ENCODE measurements around the gene CPEB2. TPM values are rescaled to one million over a fixed set of nuclear protein-coding genes. Genes with fewer than 3 reads are reported as not detected.

CPEB2 gene
- 21.2 and 22.1 TPM in 2 replicates for total RNA-seq (2014; rRNA removed; shearing (Covaris generic))
- polyA plus RNA-seq (2015; cell fraction: cytosol; rRNA removed) = 28.3 and 40.0 TPM in 2 replicates
- 93.4 and 119 TPM in 2 replicates for polyA plus RNA-seq (2015; cell fraction: nucleus; rRNA removed)

DNA sequence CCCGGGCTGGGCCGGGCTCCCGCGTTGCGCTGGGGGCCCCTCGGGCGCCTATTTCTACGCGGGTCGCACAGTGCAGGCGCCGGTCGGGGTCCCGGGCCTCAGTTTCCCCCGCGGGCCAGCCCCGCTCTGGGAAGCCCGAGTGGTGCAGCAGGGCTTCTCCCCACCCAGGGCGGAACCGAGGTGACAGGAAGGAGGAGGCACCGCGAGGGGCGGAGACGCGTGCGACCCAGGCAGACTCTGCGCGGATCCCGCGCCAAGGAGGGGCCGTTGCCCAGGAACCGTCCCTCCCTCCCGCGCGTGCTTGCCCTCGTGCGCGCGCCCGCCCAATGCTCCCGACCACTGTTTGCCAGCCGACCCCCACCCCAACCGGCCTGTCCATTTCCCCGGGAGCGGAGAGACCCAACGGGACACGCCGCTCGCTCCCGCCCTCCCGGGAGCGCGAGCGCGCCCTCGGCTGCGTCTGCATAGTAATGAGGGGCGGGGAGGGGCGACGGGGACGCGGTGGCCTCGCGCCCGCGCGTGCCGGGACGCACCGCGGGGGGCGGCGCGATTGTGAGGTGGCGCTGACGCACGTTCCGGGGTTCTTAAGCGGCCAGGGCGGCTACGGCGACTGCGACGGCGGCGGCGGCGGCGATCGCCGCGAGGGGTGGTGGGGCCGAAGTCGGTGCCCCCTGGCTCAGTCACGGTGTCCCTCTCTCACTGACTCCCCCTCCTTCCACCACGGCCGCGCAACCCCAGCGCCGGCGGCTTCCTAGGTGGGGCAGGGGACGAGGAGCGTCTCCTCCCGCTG lies at the start of gene CPEB2:
TSS of gene CPEB2 (plus strand) at position 613 of the 790 bp plus-strand sequence. CDS start 193 bp downstream, outside the sequence.
- DNase-seq (ENCODE audit: low read depth, low spot score) = peak; percentile 96
- in situ Hi-C loops (cut with HindIII; ENCODE audit: low pct_unique_long_range_greater_than_20kb, low sequenced_read_pairs) = no loop called here

DNA sequence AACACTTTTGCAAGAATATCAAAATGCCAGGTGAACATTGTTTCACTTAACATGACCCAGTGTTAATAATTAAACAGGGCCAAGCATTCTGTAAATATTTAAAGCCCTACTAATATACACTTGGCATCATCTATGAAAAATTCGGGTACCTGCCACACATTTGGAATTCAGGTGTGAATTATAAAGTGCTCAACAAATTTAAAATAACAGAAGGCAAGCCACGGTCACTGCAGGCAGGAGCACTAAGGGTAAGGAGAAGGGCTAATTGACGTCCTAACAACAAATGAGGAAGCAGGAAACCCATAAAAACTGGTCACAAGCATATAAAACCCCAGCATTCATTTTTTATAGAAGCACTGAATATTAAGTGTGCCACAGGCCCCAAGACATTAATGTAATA lies 43.8 kb upstream of the CPEB2 start:
- DNase-seq (ENCODE audit: low read depth, low spot score) = no peak
- in situ Hi-C loops (cut with HindIII; ENCODE audit: low pct_unique_long_range_greater_than_20kb, low sequenced_read_pairs) = no loop called here

DNA sequence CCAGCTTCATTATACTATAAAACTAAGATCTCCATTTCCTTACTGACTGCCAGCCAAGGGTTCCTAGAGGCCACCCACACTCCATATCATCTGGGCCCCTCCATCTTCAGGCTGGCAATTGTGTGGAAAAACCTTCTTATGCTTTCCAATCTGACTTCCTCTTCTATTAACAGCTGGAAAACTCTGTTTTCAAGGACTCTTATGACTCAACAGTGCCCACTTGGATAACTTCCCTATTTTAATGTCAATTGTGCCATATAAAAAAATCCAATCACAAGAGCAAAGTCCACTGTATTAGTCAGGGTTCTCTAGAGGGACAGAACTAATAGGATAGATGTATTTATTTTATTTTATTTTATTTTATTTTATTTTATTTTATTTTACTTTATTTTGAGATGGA lies 41.0 kb upstream of the CPEB2 start:
- no peak for DNase-seq (ENCODE audit: low read depth, low spot score)
- in situ Hi-C loops (cut with HindIII; ENCODE audit: low pct_unique_long_range_greater_than_20kb, low sequenced_read_pairs) = no loop called here

DNA sequence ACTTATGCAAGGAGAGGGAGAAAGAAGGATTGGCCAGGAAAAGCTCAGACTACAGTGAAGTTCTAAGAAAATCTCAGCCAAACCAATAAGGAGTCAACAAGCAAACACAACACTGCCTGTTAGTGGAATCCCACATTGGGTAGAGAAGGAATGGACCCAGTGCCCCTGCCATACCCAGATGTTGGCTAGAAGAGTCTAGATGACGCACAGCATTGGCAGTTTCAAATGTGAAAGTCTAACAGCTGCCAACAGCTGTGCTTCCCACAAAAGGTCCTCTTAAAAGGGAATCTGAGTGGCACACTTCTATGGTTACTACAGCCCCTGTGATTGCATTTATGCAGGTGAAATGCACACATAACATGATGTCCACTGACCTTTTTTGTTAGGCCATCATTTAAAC lies 37.2 kb upstream of the CPEB2 start:
- in situ Hi-C loops (cut with HindIII; ENCODE audit: low pct_unique_long_range_greater_than_20kb, low sequenced_read_pairs) = no loop called here
- no peak for DNase-seq (ENCODE audit: low read depth, low spot score)

DNA sequence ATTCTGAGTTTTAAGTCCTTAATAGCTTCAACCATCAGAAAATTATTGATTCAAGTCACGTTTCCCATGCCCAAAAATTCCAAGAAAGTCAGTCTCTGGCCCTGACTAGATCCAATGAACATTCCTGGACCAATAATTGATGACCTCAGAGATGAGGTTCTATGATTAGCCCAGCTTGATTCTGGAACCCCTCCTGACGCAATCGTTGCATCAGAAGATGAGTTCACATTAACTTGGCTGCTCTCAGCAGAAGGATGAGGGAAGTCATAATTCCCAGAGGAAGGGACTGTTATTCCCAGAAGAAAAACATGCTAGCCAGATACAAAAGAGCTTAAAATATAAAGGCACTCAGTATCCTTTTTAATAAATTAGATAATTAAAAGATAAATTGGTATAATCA lies 34.3 kb upstream of the CPEB2 start:
- in situ Hi-C loops (cut with HindIII; ENCODE audit: low pct_unique_long_range_greater_than_20kb, low sequenced_read_pairs) = no loop called here
- no peak for DNase-seq (ENCODE audit: low read depth, low spot score)

DNA sequence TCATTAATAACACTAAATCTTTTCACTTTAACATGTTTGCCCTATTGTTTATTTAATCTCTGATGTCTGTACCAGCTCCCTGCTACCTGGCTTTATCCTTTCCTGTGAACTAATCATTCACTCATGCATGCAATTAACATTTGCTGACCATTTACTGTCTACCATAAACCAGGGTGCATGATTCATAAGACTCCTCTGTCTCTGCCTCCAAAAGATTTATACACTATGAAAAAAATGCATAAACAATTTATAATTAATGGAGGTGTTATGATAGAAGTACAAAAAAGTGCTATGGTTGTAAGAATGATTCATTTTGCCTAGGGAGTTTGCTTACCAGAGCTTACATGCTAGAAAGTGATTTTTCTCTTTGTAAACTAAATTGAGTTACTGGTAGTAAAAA lies 24.5 kb upstream of the CPEB2 start:
- no peak for DNase-seq (ENCODE audit: low read depth, low spot score)
- in situ Hi-C loops (cut with HindIII; ENCODE audit: low pct_unique_long_range_greater_than_20kb, low sequenced_read_pairs) = no loop called here

DNA sequence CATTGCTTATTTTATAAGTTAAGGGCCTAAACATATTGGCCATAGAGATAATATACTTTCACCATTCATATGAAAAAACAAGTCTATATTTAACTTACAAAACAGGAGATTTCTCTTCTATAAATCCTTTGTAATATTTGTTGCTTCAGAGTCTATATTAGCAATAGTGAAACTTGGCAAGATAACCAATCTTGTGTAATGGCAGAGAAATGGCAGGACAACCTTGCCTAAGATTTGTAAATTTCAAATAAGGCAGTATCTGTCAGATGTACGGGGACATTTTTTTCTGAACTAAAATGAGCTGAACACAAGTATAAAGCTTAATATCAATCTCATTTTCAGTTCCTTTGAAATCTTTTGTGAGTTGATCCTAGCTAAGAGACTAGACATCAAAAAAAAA lies 17.8 kb upstream of the CPEB2 start:
- DNase-seq (ENCODE audit: low read depth, low spot score) = no peak
- in situ Hi-C loops (cut with HindIII; ENCODE audit: low pct_unique_long_range_greater_than_20kb, low sequenced_read_pairs) = no loop called here

DNA sequence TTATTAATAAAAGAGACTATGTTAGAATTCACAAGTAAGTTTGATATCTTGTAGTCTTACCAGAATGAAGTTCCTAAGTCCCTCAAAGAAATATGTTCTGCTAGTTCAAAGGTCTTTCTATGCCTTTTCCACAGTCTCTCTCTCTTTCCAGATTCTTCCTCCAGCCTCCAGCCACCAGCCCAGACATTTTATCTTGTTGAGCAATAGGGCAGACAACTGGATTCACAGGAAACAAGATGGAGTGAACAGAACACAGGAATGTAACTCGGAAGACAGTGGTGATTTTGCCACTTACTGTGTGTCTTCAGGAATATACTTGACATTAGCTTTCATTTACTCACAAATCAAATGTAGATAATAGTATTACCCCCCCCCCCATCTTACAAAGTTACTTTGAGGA lies 17.1 kb upstream of the CPEB2 start:
- DNase-seq (ENCODE audit: low read depth, low spot score) = no peak
- in situ Hi-C loops (cut with HindIII; ENCODE audit: low pct_unique_long_range_greater_than_20kb, low sequenced_read_pairs) = no loop called here

DNA sequence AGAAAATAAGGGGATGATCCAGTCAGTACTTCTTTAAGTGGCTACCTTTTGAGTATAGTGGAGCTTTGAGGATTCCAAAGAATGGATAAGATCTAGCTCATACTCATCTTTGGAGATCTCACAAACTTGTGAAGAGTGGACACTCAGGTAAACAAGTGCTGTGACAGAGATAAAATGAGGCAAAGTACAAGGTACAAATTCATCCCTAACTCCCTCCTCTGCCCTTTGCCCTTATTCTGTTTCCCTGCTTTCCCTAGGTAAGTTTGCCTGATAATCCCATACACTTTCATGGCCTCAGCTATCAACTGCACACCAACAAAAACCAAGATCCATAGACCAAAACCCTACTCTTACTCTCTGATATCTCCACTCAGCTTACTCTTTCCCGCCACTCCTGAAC lies 16.4 kb upstream of the CPEB2 start:
- no peak for DNase-seq (ENCODE audit: low read depth, low spot score)
- in situ Hi-C loops (cut with HindIII; ENCODE audit: low pct_unique_long_range_greater_than_20kb, low sequenced_read_pairs) = no loop called here

DNA sequence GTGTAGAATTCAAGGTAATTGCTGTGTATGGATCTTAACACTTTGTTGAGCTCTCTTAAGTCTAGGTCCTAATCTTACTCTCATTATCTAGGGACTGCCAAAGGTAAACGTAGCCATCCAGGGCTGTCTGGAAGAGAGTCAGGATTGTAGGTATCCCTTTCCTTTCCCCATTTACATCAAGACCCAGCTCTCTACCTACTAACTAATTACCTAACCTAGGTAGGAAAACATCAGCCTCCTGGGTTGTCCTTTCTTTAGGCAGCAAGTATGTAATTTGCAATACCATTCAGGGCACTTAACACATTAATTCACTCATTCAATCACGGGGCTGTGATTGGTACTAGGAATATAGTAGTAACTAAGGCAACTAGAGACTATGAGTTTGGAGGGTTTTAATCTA lies 15.2 kb upstream of the CPEB2 start:
- no peak for DNase-seq (ENCODE audit: low read depth, low spot score)
- in situ Hi-C loops (cut with HindIII; ENCODE audit: low pct_unique_long_range_greater_than_20kb, low sequenced_read_pairs) = no loop called here

DNA sequence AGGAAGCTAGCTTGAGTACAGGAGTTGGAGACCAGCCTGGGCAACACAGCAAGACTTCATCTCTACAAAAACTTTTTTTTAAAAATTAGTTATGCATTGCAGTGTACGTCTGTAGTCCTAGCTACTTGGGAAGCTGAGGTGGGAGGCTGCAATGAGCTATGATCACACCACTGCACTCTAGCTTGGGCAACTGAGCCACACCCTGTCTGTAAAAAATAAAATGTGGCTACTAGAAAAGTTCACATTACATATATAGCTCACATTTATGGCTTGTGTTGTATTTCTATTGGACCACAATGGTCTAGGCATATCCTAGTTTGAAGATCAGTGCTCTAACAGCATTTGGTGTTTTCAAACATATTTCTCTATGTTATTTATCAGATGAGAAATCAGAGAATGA lies 11.8 kb upstream of the CPEB2 start:
- DNase-seq (ENCODE audit: low read depth, low spot score) = no peak
- in situ Hi-C loops (cut with HindIII; ENCODE audit: low pct_unique_long_range_greater_than_20kb, low sequenced_read_pairs) = no loop called here

DNA sequence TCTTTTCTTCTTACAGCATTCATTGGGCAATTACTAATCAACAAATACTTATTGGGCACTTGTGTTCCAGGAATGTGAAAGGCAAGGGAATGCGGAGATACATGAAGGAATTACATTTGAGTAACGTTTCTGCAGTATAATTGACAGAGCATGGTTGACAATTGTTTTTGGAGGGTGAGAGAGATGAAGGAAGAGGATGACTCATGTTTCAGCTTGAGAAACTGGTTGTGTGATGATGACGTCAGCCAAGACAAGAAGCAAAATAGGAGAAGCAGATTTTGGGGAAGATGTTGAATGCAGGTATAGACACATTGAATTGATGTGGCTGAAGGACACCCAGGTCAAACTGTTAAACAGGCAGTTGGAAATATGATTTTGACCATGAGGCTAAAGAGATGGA lies 8.0 kb upstream of the CPEB2 start:
- no peak for DNase-seq (ENCODE audit: low read depth, low spot score)
- in situ Hi-C loops (cut with HindIII; ENCODE audit: low pct_unique_long_range_greater_than_20kb, low sequenced_read_pairs) = no loop called here

DNA sequence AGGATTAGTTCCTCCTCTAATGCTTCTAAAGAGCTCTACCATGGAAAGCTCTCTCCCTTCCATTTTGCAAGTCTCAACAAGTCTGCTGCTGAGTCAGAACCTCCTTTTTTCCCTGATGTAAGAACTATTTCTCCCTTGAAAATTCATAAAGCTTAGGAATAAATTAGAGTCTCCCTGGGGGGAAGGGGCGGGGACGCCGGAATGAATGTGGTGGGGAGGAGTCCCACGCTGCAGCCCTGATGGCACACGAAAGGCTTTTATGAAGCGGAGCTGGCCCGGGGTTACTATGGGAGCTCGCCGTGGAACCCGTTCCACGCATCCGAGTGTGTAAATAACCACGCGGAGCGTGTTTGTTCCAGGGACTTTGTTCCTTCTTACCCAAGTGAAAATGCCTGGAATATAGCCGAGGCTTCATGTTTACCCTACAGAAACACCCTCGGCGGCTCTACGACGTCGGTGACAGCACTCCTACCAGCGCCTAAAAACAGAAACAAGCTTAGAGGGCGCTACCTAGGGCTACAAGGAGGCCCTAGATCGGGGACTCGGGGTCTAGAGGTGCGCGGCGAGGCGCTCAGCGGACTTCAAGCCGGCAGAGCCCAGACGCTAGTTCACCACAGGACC lies 923 bp upstream of the CPEB2 start:
- in situ Hi-C loops (cut with HindIII; ENCODE audit: low pct_unique_long_range_greater_than_20kb, low sequenced_read_pairs) = no loop called here
- DNase-seq (ENCODE audit: low read depth, low spot score) = peak; percentile 94

DNA sequence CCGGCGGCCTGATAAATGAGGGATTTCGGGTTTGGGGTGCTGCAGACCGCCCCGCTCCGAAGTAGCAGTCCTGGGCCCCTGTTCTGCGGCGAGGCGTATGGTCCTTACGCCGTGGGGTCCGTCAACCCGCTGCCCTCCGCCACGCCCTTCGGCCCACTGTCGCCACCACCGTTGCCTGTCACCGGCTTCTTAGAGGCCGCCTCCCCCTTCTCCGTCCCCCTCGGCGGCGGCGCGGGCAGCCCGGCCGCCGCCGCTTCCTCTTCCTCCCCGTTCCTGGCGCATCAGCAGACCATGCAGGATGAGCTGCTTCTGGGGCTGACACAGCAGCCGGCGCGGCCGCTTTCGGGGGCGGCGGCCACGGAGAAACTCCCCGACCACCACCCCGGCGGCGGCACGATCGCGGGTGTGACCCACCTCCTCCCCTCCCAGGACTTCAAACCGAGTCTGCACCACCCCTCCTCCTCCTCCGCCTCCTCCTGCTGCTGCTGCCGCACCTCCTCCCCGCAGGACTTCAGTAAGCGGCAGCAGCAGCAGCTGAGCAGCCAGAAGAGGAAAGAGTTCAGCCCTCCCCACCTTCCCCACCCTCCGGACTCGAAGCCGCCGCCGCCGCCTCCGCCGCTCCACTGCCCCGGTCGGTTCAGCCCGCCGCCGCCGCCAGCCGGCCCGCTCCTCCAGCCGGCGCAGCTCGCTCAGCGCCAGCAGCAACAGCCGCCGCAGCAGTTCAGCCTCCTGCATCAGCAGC lies 549 bp downstream of the CPEB2 start:
- in situ Hi-C loops (cut with HindIII; ENCODE audit: low pct_unique_long_range_greater_than_20kb, low sequenced_read_pairs) = no loop called here
- DNase-seq (ENCODE audit: low read depth, low spot score) = peak; percentile 93

DNA sequence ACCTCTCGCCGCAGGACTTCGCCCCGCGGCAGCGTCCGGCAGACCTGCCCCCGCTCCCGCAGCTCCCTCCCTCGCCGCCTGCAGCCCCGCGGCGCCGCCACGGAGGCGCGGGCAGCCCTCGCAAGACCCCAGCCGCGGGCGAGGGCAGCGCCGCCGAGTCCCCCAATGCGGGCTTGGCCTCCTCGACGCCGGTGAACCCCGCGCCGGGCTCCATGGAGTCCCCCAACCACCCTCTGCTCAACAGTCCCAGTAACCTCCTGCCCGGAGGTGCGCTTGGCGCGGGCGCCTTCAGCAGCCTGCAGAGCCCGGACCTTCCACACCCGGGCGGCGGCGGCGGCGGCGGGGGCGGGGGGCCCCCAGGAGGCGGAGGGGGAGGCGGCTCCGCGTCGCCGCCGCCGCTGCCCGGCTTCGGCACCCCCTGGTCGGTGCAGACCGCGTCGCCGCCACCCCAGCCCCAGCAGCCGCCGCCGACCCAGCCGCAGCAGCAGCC lies 1.2 kb downstream of the CPEB2 start:
- in situ Hi-C loops (cut with HindIII; ENCODE audit: low pct_unique_long_range_greater_than_20kb, low sequenced_read_pairs) = no loop called here
- no peak for DNase-seq (ENCODE audit: low read depth, low spot score)

DNA sequence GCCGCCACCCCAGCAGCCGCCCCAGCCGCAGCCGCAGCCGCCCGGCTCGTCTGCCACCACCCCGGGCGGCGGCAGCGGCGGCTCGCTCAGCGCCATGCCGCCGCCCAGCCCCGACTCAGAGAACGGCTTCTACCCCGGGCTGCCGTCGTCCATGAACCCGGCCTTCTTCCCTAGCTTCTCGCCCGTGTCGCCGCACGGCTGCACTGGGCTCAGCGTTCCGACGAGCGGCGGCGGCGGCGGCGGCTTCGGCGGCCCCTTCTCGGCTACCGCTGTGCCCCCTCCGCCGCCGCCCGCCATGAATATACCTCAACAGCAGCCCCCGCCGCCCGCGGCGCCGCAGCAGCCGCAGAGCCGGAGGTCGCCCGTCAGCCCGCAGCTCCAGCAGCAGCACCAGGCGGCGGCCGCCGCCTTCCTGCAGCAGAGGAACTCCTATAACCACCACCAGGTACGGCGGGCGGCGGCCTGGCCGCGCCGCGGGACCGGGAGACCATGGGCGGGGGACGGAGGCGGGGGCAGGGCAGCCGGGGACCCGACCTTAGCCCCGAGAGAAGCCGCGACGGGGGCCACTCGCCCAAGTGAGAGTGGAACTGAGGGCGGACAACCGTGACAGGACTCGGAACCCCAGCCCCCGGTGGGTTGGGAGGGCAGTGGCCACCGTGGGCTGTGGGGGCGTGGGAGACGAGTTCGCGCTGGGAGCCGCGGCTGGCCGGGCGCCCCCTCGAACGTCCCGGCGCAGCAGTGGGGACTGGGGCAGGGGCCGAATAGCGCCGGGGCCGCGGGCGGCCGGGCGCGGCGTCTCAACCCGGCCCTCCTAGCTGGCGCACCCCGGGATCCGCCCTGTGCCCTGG lies 1.8 kb downstream of the CPEB2 start:
- in situ Hi-C loops (cut with HindIII; ENCODE audit: low pct_unique_long_range_greater_than_20kb, low sequenced_read_pairs) = no loop called here
- no peak for DNase-seq (ENCODE audit: low read depth, low spot score)

DNA sequence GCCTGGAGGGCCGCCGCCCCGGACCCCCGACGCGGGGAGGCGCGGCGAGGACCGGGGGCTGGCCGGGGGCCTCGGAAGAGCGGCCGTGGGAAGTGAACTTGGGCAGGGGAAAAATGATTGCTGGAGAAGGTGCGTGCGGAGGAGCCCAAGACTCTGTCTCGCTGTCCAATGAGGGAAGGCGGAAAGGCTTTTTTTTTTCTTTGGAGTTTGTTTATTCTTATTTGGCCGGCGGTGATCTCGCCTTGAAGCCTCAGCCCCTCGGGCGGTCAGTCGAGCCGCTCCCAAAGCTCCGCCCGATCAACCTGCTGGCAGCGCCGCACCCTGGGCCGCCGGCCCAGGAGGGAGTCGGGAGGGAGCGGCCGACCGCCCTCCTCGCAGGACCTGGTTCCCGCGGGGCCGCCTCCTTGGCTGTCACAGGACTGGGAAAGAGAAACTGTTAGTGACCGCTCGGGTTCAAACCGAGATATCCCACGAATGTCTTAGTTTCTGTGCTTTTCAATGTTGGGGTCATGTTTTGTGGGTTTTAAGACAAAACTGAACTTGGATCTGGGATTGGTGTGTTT lies 2.5 kb downstream of the CPEB2 start:
- no peak for DNase-seq (ENCODE audit: low read depth, low spot score)
- in situ Hi-C loops (cut with HindIII; ENCODE audit: low pct_unique_long_range_greater_than_20kb, low sequenced_read_pairs) = no loop called here
